Measurements from ENCODE around the gene LPP. TPM values are rescaled to one million over a fixed set of nuclear protein-coding genes. Genes with fewer than 3 reads are reported as not detected.

Gene LPP
- total and polyA plus RNA-seq, 2 of the 4 experiments (the other 2 are of a cell fraction) = 16.0 to 130 TPM

DNA sequence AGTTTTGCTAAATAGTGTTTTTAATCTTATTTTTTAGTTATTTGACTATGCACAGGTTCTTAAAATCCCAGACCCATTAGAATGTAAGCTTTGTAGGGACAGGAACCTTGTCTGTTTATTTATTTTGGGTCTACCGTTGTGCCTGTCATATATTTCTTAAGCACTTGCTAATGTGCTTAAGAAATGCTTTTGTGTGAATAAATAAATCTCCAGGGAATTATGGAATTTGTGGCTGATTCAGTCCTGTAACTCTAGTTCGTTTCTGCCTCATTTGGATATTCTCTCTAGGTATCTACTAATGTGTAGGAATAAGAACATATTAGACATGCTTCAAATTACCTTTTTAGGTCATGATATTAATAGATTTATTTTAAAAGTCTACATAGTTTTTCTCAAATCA, 161.6 kb downstream of the LPP start:
- dilution Hi-C loops (cut with HindIII; ENCODE audit: low sequenced_read_pairs, unreplicated experiment) = loop anchor here (25.0 kb wide), 1 partner anchor 578 kb away; the partner anchor contains the start of gene BCL6

More for the DNA sequence above, 161.6 kb downstream of the LPP start:
- Histone ChIP-seq H3K56ac (ENCODE audit: extremely low read depth, insufficient read depth, low read length) (no peak overlapping the region), H3K4ac (ENCODE audit: low read depth, low read length) (no peak overlapping the region), H3K4me3 (ENCODE audit: insufficient read depth, low read depth, low read length) (no peak overlapping the region), H4K20me1 (ENCODE audit: insufficient read depth, low read length) (peaks cover 30% of the 10 kb centered on the region), H4K91ac (ENCODE audit: insufficient read depth, low read depth, low read length) (no peak overlapping the region), H3K27me3 (ENCODE audit: control insufficient read depth, insufficient read depth, low read length) (no peaks in the 10 kb centered on the region), H2AFZ (replicated peaks; ENCODE audit: low read length, poor library complexity) (no peak overlapping the region), H2BK5ac (ENCODE audit: low read depth, low read length, poor library complexity, severe bottlenecking) (no peak overlapping the region), H2AK9ac (replicated peaks; ENCODE audit: low read depth, low read length, poor library complexity) (no peak overlapping the region), H3K4me1 (ENCODE audit: control insufficient read depth, insufficient read depth, low read length) (peaks cover 15% of the 10 kb centered on the region), H2BK20ac (ENCODE audit: low read depth, low read length) (no peak overlapping the region), H3K79me1 (ENCODE audit: low read depth in 1 of 2, low read length in 2 of 2) (peaks cover 35 to 52% of the 10 kb centered on the region in 2 experiments), H2BK15ac (ENCODE audit: low read depth, low read length) (no peak overlapping the region), H3K9me1 (ENCODE audit: insufficient read depth, low read length) (peaks cover 14% of the 10 kb centered on the region), H2BK120ac (ENCODE audit: low read depth, low read length) (no peak overlapping the region), H3K23ac (ENCODE audit: low read depth, low read length) (no peak overlapping the region), H3K14ac (replicated peaks; ENCODE audit: low read depth, low read length) (no peak overlapping the region), H3K27ac (ENCODE audit: insufficient read depth, low read length) (no peak overlapping the region), H2AK5ac (ENCODE audit: low read depth, low read length) (no peak overlapping the region), H3K36me3 (ENCODE audit: control insufficient read depth, insufficient read depth, low read length) (peaks cover 2% of the 10 kb centered on the region; the same call in 1 of the 2 replicates), H4K8ac (ENCODE audit: low read depth in 2 of 2, low read length in 2 of 2) (no peak overlapping the region), H3K9ac (ENCODE audit: low read depth, low read length) (no peak overlapping the region), H3K18ac (ENCODE audit: low read depth, low read length) (no peak overlapping the region), H3K4me2 (ENCODE audit: low read depth, low read length) (no peak overlapping the region), H3K9me3 (ENCODE audit: control insufficient read depth, insufficient read depth, low read length) (no peaks in the 10 kb centered on the region), H4K5ac (ENCODE audit: low read depth, low read length) (no peak overlapping the region)
- DNase-seq = no peak
- no peak for ATAC-seq (ENCODE audit: low read depth)
- no peak for TF ChIP-seq POLR2A (IDR thresholded peaks at IDR 0.05; ENCODE audit: low read depth, low read length)
- TF ChIP-seq, protein P1, sequence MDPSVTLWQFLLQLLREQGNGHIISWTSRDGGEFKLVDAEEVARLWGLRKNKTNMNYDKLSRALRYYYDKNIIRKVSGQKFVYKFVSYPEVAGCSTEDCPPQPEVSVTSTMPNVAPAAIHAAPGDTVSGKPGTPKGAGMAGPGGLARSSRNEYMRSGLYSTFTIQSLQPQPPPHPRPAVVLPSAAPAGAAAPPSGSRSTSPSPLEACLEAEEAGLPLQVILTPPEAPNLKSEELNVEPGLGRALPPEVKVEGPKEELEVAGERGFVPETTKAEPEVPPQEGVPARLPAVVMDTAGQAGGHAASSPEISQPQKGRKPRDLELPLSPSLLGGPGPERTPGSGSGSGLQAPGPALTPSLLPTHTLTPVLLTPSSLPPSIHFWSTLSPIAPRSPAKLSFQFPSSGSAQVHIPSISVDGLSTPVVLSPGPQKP (IDR thresholded peaks at IDR 0.05; ENCODE audit: borderline replicate concordance, low read depth, low read length) = no peak
- TF ChIP-seq, protein P2, sequence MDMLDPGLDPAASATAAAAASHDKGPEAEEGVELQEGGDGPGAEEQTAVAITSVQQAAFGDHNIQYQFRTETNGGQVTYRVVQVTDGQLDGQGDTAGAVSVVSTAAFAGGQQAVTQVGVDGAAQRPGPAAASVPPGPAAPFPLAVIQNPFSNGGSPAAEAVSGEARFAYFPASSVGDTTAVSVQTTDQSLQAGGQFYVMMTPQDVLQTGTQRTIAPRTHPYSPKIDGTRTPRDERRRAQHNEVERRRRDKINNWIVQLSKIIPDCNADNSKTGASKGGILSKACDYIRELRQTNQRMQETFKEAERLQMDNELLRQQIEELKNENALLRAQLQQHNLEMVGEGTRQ (IDR thresholded peaks at IDR 0.05; ENCODE audit: low read depth, low read length) = no peak
- ChIA-PET POLR2A (ENCODE audit: unreplicated experiment) (no interaction called here), CTCF (interaction anchor here (0.7 to 1.6 kb wide), 3 partner anchors 13 to 575 kb away, joined by 3 to 4 read pairs (median 4); no protein-coding TSS in a partner anchor)
- in situ Hi-C loops (cut with MboI; ENCODE audit: low sequenced_read_pairs) = no loop called here
- intact Hi-C loops (cut with micrococcal nuclease) = no loop called here
- no CpG with 5 or more reads among the region's 2 CpGs for WGBS, 2 experiments (ENCODE audit: extremely low coverage in 2 of 2, insufficient read length in 1 of 2)
- no TSS peak for BruUV-seq (replicated peaks)
